K562 (cell line): ENCODE measurements around the gene THADA. TPM values are rescaled to one million over a fixed set of nuclear protein-coding genes. Genes with fewer than 3 reads are reported as not detected.

Experiments used
- ATAC-seq: fragments of 200-7000 bp; cut with Tn5 transposase; 3 replicates; pipeline ENCODE4 v1.9.1; 2020; ENCODE audit warnings: moderate library complexity
- BruUV-seq: library from RNA; stranded (reverse); fragments of 400-500 nt; replicated peaks from 2 replicates; lab custom pipeline; 2021; lab: Mats Ljungman, UMichigan
- CTCF ChIA-PET: fragments of 300-600 bp; formaldehyde crosslinking; extraction: SDS; loops from one replicate; lab custom pipeline; 2021; ENCODE audit warnings: low intra/inter-chr PET ratio; lab: Yijun Ruan, JAX
- POLR2A ChIA-PET: fragments of 300-600, 350-650 bp; sonication (Branson Sonifier 250); formaldehyde crosslinking; extraction: SDS; loops from one replicate; lab custom pipeline; 2021; ENCODE audit warnings: antibody characterized with exemption, inconsistent platforms; lab: Yijun Ruan, JAX
- DNase-seq, 4 experiments: peaks; one replicate each; pipeline versions ENCODE4 v3.0.0 to v3.0.0-alpha.2; 2011 to 2018; ENCODE audit warnings: low spot score in 3 of 4, mixed read lengths in 3 of 4; ENCODE audit errors: extremely low read depth in 1 of 4
- FAIRE-seq: peaks from 2 replicates; lab custom pipeline; 2011; peaks lifted over from hg19 to GRCh38; lab: Jason Lieb, UNC
- H2AFZ ChIP-seq: 2 replicates; pipeline ENCODE4 v1.6.0; 2011; ENCODE audit warnings: low read depth, low read length, control low read depth, inconsistent platforms
- H3K27ac ChIP-seq: fragments of 200-600 bp; 3 replicates; pipeline ENCODE4 v1.8.0; 2011; ENCODE audit warnings: low read depth, mild to moderate bottlenecking, control low read depth, inconsistent platforms, low read length, moderate library complexity, mixed read lengths; ENCODE audit errors: extremely low read depth
- H3K27me3 ChIP-seq, 2 experiments: fragments of 300-600 bp in 1 of 2; 2 replicates in 1 of 2; 3 replicates in 1 of 2; pipeline versions ENCODE4 v1.6.0 to v1.8.0; 2011; ENCODE audit warnings: inconsistent platforms in 2 of 2, low read length in 2 of 2, mild to moderate bottlenecking in 1 of 2, mixed read lengths in 1 of 2, moderate library complexity in 1 of 2; ENCODE audit not compliant: control insufficient read depth in 2 of 2, insufficient read depth in 2 of 2
- H3K36me3 ChIP-seq: fragments of 300-600 bp; 3 replicates; pipeline ENCODE4 v1.8.0; 2011; ENCODE audit warnings: mild to moderate bottlenecking, low read length, inconsistent platforms; ENCODE audit not compliant: control insufficient read depth, insufficient read depth
- H3K4me1 ChIP-seq, 2 experiments: fragments of 200-600 bp in 1 of 2; replicated peaks in 1 of 2; 2 replicates in 1 of 2; 3 replicates in 1 of 2; pipeline versions ENCODE4 v1.5.1 to v1.8.0; 2011; ENCODE audit warnings: inconsistent platforms in 2 of 2, low read length in 2 of 2, mild to moderate bottlenecking in 1 of 2, mixed read lengths in 1 of 2, moderate library complexity in 1 of 2; ENCODE audit not compliant: control insufficient read depth in 2 of 2, insufficient read depth in 2 of 2
- H3K4me2 ChIP-seq: 2 replicates; pipeline ENCODE4 v1.6.1; 2011; ENCODE audit warnings: low read length, control low read depth, inconsistent platforms, mixed read lengths; ENCODE audit not compliant: insufficient read depth
- H3K4me3 ChIP-seq: fragments of 200-600 bp; sonication (generic), shearing (Covaris generic); 2 replicates; pipeline ENCODE4 v1.5.1; 2016; ENCODE audit warnings: control low read depth, inconsistent platforms
- H3K79me2 ChIP-seq: fragments of 200-600 bp; 3 replicates; pipeline ENCODE4 v1.8.0; 2011; ENCODE audit warnings: low read length, inconsistent platforms; ENCODE audit not compliant: control insufficient read depth, insufficient read depth
- H3K9ac ChIP-seq, 2 experiments: 2 replicates each; pipeline versions ENCODE4 v1.6.0 to v1.6.1; 2011; ENCODE audit warnings: low read depth in 2 of 2, low read length in 2 of 2, control low read depth in 1 of 2, inconsistent platforms in 1 of 2, mild to moderate bottlenecking in 1 of 2, mixed read lengths in 1 of 2; ENCODE audit not compliant: insufficient read depth in 1 of 2
- H3K9me1 ChIP-seq: one replicate; pipeline ENCODE4 v1.6.0; 2011; ENCODE audit warnings: inconsistent platforms, mild to moderate bottlenecking, low read length, moderate library complexity; ENCODE audit not compliant: control insufficient read depth, insufficient read depth
- H3K9me3 ChIP-seq: replicated peaks from 2 replicates; pipeline ENCODE4 v1.5.1; 2011; ENCODE audit warnings: low read depth, low read length, inconsistent platforms; ENCODE audit not compliant: control insufficient read depth, insufficient read depth
- H4K20me1 ChIP-seq: replicated peaks from 2 replicates; pipeline ENCODE4 v1.6.1; 2011; ENCODE audit warnings: low read length, inconsistent platforms, mixed read lengths; ENCODE audit not compliant: control insufficient read depth, insufficient read depth
- RHOXF2B ChIP-seq: fragments of 250-450 bp; sonication (Bioruptor Pico); conservative IDR thresholded peaks from 2 replicates; pipeline ENCODE4 v1.5.1; 2021
- WGBS: fragments of 100-300 bp; shearing (Covaris generic); methylation state at CpG from one replicate; pipeline ENCODE4 v1.1.6; 2016; ENCODE audit warnings: low coverage, mixed read lengths; ENCODE audit not compliant: insufficient coverage; ENCODE audit errors: missing lambda C conversion rate; 5-methylcytosine and 5-hydroxymethylcytosine counted together
- in situ Hi-C: fragments of 300-500 bp; cut with MboI; formaldehyde crosslinking; loops from 4 replicates; pipeline ENCODE4 v1.15.0; 2018; ENCODE audit warnings: inconsistent platforms, mixed read lengths
- intact Hi-C: fragments of 100-400 bp; cut with micrococcal nuclease; formaldehyde crosslinking; loops from 2 replicates; pipeline ENCODE4 v1.14.2; 2022
- polyA plus RNA-seq, 8 experiments: library from polyadenylated mRNA; depleted of rRNA in 4 of 8; stranded (reverse) in 5 of 8; unstranded in 3 of 8; fragments of >200 nt; fragmentation: Nextera tagmentation in 2 of 8; fragmentation: Illumina TruSeq in 1 of 8; extraction: Ambion mirVana in 2 of 8; extraction: Trizol in 1 of 8; gene quantifications; 2 replicates each; pipeline versions ENCODE4 v1.2.1 to v1.2.3, GENCODE V29; 2011 to 2014; ENCODE audit warnings: inconsistent platforms in 1 of 8, missing spikeins in 1 of 8
- total RNA-seq, 7 experiments: library from RNA; depleted of rRNA in 6 of 7; stranded (reverse); fragments of >200 nt in 6 of 7; fragmentation: Illumina TruSeq in 2 of 7; extraction: Trizol in 2 of 7; gene quantifications; 2 replicates each; pipeline versions ENCODE4 v1.2.1 to v1.2.3, GENCODE V29; 2011 to 2021; ENCODE audit warnings: low replicate concordance in 1 of 7
- TF ChIP-seq, protein P1 (sequence below): fragments of 250-450 bp; sonication (Bioruptor Pico); IDR thresholded peaks from 2 replicates; pipeline ENCODE4 v1.8.0; 2022; ENCODE audit warnings: moderate library complexity, mild to moderate bottlenecking, inconsistent platforms

The THADA gene
- total and polyA plus RNA-seq, 9 of the 15 experiments (the other 6 are each of a cell fraction or from before 2014, with no cell fraction given) = 17.8 to 34.7 (median 31.9) TPM

DNA sequence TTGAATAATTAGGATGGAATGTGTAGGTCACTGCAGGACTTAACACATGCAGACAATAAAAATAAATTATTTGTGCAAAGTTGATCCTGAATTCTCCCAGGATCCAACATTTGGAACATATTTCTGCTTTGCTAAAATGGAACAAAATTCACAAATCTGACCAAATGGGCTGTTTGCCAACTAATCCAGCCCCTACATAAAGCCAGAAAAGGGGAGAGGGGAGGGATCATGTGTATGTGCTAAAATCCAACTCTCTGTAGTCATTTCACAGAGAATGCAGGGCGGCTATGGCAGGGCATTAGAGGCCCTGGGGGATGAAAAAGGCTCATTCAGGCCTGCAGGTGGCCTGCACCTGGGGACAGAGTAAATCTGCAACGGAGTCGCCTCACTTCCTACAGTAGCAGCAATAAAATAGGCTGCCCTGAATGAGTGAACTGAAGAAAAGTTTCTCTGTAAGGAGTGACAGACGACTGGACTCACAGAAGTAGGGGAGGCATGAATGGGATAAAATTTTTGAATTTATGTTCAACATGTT lies 365.4 kb downstream of the THADA start:
- CTCF ChIA-PET = interaction anchor here (1.8 to 6.3 kb wide), 7 partner anchors 207 to 402 kb away, joined by 11 to 41 read pairs (median 26); no protein-coding TSS in a partner anchor
- peaks cover 24% of the 10 kb centered on the region for H3K79me2 ChIP-seq
- no peak overlapping the region for H3K4me3 ChIP-seq
- no TSS peak for BruUV-seq
- H3K36me3 ChIP-seq = peaks cover 16% of the 10 kb centered on the region; the same call in 2 of the 3 replicates
- H3K4me1 ChIP-seq = peaks cover 12 to 25% of the 10 kb centered on the region in 2 experiments; a peak in 4 of 5 replicates
- H3K4me2 ChIP-seq = no peak overlapping the region
- no peak overlapping the region for H3K9ac ChIP-seq
- in situ Hi-C loops (loop anchor here (5.0 to 10.0 kb wide), 3 partner anchors 103 to 256 kb away; no protein-coding TSS in a partner anchor), intact Hi-C loops (no loop called here)
- POLR2A ChIA-PET = interaction anchor here (1.9 kb wide), 1 partner anchor 282 kb away, joined by 4 read pairs; no protein-coding TSS in a partner anchor
- no peak overlapping the region for H3K27ac ChIP-seq
- H3K27me3 ChIP-seq = no peaks in the 10 kb centered on the region
- no peaks in the 10 kb centered on the region for H3K9me3 ChIP-seq
- WGBS = 68% methylated on average over 4 of the region's 4 CpGs
- no peaks in the 10 kb centered on the region for H3K9me1 ChIP-seq
- H2AFZ ChIP-seq = no peak overlapping the region
- DNase-seq (no peak), FAIRE-seq (no peak), ATAC-seq (no peak)
- H4K20me1 ChIP-seq = no peaks in the 10 kb centered on the region; the same call in 1 of the 2 replicates
- no peak for TF ChIP-seq RHOXF2B (CRISPR knock-in tag)
- TF ChIP-seq, protein P1, sequence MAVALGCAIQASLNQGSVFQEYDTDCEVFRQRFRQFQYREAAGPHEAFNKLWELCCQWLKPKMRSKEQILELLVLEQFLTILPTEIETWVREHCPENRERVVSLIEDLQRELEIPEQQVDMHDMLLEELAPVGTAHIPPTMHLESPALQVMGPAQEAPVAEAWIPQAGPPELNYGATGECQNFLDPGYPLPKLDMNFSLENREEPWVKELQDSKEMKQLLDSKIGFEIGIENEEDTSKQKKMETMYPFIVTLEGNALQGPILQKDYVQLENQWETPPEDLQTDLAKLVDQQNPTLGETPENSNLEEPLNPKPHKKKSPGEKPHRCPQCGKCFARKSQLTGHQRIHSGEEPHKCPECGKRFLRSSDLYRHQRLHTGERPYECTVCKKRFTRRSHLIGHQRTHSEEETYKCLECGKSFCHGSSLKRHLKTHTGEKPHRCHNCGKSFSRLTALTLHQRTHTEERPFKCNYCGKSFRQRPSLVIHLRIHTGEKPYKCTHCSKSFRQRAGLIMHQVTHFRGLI = no peak
